Hair follicle dermal papilla cell (primary cell): ENCODE data around the gene TCF12. TPM values are rescaled to one million over a fixed set of nuclear protein-coding genes. Genes with fewer than 3 reads are reported as not detected.

Source experiments
- small RNA-seq: library from RNA; depleted of rRNA; stranded (forward); fragments of <200 nt; gene quantifications from one replicate; pipeline ENCODE3, GENCODE V24; 2012
- total RNA-seq: library from RNA; depleted of rRNA; stranded (reverse); fragments of >200 nt; gene quantifications from 2 replicates; pipeline ENCODE4 v1.2.3, GENCODE V29; 2012

The TCF12 gene
- total RNA-seq = 118 and 141 TPM in 2 replicates

DNA sequence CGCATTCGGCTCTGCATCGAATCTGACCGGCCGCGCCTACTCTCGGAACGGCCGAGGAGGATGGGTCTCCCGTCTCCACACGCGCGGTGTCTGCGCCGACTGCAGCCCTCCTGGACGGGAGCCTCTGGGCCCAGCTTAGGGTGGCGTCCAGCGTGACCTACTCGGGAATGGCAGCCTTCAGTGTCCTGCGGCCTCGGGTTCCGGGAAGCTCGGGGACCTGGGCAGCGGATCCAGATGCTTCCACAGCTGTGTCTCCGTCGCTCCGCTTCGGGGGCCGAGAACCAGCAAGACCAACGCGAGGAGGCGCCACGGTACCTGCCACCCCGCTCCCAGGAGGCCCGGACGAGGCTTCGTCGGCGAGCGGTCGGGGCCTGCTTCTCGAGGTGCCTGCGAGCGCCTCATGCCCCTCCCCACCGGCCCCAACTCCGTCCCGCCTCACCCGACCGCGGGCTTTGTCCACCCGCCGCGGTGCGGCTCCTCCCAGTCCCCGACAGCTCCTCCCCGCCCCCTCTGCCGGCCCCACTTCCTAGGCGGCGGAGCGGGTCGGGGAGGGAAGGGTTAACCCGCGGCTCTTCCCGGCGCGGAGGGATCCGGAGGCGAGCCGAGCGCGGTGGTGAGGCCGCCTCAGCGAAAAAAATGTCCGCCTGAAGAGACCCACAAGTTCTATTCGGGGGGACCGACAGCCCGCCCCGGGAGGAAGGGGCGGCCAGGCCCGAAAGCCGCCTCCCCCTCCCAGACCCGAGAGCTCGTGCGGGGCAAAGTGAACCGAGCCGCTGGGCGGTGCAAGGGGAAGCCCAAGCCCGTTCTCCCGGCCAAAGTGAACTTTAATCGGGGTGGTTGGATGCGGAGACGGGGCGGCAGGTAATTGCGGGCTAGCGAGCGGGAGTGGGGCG is at the start of gene TCF12:
TSS of gene TCF12 (plus strand) at position 599 of the 893 bp plus-strand sequence. CDS start 1,270 bp downstream, outside the sequence.

Small RNA genes lying within 50 kb of the gene (small RNA-seq; reads per million reads assigned to genes)
- not detected for gene RF01210

Other genes starting within 250 kb of the TCF12 start
- 45.3 and 61.2 TPM in 2 replicates for gene ZNF280D, start 185.1 kb upstream of the TCF12 start, total RNA-seq